Mesenchymal stem cell (in vitro differentiated cells and primary cell): Measurements from ENCODE around the gene HS2ST1.

Source experiments
- DNase-seq: peaks from one replicate; pipeline ENCODE4 v3.0.0-alpha.2; 2013
- H2AFZ ChIP-seq: one replicate; pipeline ENCODE4 v1.6.1; 2013; ENCODE audit warnings: low read depth, mild to moderate bottlenecking, control low read depth, inconsistent platforms, low read length, moderate library complexity
- H2AK5ac ChIP-seq: 2 replicates; pipeline ENCODE4 v1.6.1; 2013; ENCODE audit warnings: low read length, moderate library complexity, mild to moderate bottlenecking, inconsistent platforms; ENCODE audit not compliant: severe bottlenecking
- H2BK120ac ChIP-seq: one replicate; pipeline ENCODE4 v1.6.1; 2013; ENCODE audit warnings: low read depth, mild to moderate bottlenecking, inconsistent platforms, low read length, moderate library complexity
- H2BK12ac ChIP-seq, 2 experiments: one replicate each; pipeline ENCODE4 v1.6.1; 2013; ENCODE audit warnings: inconsistent platforms in 2 of 2, low read length in 2 of 2, mild to moderate bottlenecking in 2 of 2, moderate library complexity in 2 of 2, control low read depth in 1 of 2
- H2BK15ac ChIP-seq: one replicate; pipeline ENCODE4 v1.6.1; 2013; ENCODE audit warnings: mild to moderate bottlenecking, low read depth, inconsistent platforms; ENCODE audit not compliant: poor library complexity, severe bottlenecking
- H2BK5ac ChIP-seq: 2 replicates; pipeline ENCODE4 v1.6.1; 2013; ENCODE audit warnings: low read depth, mild to moderate bottlenecking, low read length, control low read depth, inconsistent platforms; ENCODE audit not compliant: poor library complexity, severe bottlenecking
- H3K14ac ChIP-seq, 2 experiments: one replicate each; pipeline ENCODE4 v1.6.1; 2013; ENCODE audit warnings: inconsistent platforms in 2 of 2, low read length in 2 of 2, control low read depth in 1 of 2, mild to moderate bottlenecking in 1 of 2, moderate library complexity in 1 of 2
- H3K18ac ChIP-seq, 2 experiments: one replicate each; pipeline ENCODE4 v1.6.1; 2013; ENCODE audit warnings: inconsistent platforms in 2 of 2, low read length in 2 of 2, control low read depth in 1 of 2, low read depth in 1 of 2, mild to moderate bottlenecking in 1 of 2
- H3K23ac ChIP-seq, 2 experiments: one replicate each; pipeline ENCODE4 v1.6.1; 2013; ENCODE audit warnings: inconsistent platforms in 2 of 2, low read length in 2 of 2, mild to moderate bottlenecking in 2 of 2, moderate library complexity in 2 of 2, control low read depth in 1 of 2
- H3K27ac ChIP-seq: 2 replicates; pipeline ENCODE4 v1.5.1; 2013; ENCODE audit warnings: mild to moderate bottlenecking, moderate library complexity, low read length, control low read depth, inconsistent platforms; ENCODE audit not compliant: poor library complexity, severe bottlenecking
- H3K27me3 ChIP-seq, 2 experiments: 2 replicates each; pipeline versions ENCODE4 v1.6.1 to v1.7.0; 2013; ENCODE audit warnings: low read length in 2 of 2, mild to moderate bottlenecking in 2 of 2, moderate library complexity in 2 of 2, control low read depth in 1 of 2, inconsistent platforms in 1 of 2; ENCODE audit not compliant: control insufficient read depth in 1 of 2, insufficient read depth in 1 of 2
- H3K36me3 ChIP-seq, 2 experiments: 2 replicates each; pipeline versions ENCODE4 v1.6.1 to v1.7.0; 2013; ENCODE audit warnings: low read length in 2 of 2, control low read depth in 1 of 2, inconsistent platforms in 1 of 2, low read depth in 1 of 2, mild to moderate bottlenecking in 1 of 2; ENCODE audit not compliant: insufficient read depth in 2 of 2, control insufficient read depth in 1 of 2
- H3K4ac ChIP-seq, 2 experiments: one replicate each; pipeline ENCODE4 v1.6.1; 2013; ENCODE audit warnings: inconsistent platforms in 2 of 2, low read length in 2 of 2, mild to moderate bottlenecking in 2 of 2, moderate library complexity in 2 of 2, control low read depth in 1 of 2, low read depth in 1 of 2
- H3K4me1 ChIP-seq: 2 replicates; pipeline ENCODE4 v1.6.1; 2013; ENCODE audit warnings: low read depth, low read length, control low read depth; ENCODE audit not compliant: control insufficient read depth, insufficient read depth
- H3K4me2 ChIP-seq: 2 replicates; pipeline ENCODE4 v1.6.1; 2013; ENCODE audit warnings: low read length, mild to moderate bottlenecking, inconsistent platforms; ENCODE audit not compliant: poor library complexity, severe bottlenecking
- H3K4me3 ChIP-seq, 2 experiments: 2 replicates each; pipeline versions ENCODE4 v1.5.1 to v1.7.0; 2013; ENCODE audit warnings: low read length in 2 of 2, mild to moderate bottlenecking in 2 of 2, control low read depth in 1 of 2, low read depth in 1 of 2; ENCODE audit not compliant: insufficient read depth in 1 of 2
- H3K79me1 ChIP-seq: replicated peaks from 2 replicates; pipeline ENCODE4 v1.6.1; 2013; ENCODE audit warnings: mild to moderate bottlenecking, control low read depth, low read length, inconsistent platforms; ENCODE audit not compliant: poor library complexity, severe bottlenecking
- H3K9ac ChIP-seq: 2 replicates; pipeline ENCODE4 v1.7.0; 2013; ENCODE audit warnings: mild to moderate bottlenecking, low read length, moderate library complexity
- H3K9me3 ChIP-seq: 2 replicates; pipeline ENCODE4 v1.7.0; 2013; ENCODE audit warnings: mild to moderate bottlenecking, low read length; ENCODE audit not compliant: control insufficient read depth
- H4K8ac ChIP-seq: one replicate; pipeline ENCODE4 v1.6.1; 2013; ENCODE audit warnings: inconsistent platforms, mild to moderate bottlenecking, low read length, moderate library complexity
- H4K91ac ChIP-seq: one replicate; pipeline ENCODE4 v1.6.1; 2013; ENCODE audit warnings: mild to moderate bottlenecking, low read length, inconsistent platforms
- WGBS: methylation state at CpG from one replicate; pipeline ENCODE4 v1.1.7; 2013; ENCODE audit warnings: mixed read lengths; 5-methylcytosine and 5-hydroxymethylcytosine counted together

HS2ST1 gene

DNA sequence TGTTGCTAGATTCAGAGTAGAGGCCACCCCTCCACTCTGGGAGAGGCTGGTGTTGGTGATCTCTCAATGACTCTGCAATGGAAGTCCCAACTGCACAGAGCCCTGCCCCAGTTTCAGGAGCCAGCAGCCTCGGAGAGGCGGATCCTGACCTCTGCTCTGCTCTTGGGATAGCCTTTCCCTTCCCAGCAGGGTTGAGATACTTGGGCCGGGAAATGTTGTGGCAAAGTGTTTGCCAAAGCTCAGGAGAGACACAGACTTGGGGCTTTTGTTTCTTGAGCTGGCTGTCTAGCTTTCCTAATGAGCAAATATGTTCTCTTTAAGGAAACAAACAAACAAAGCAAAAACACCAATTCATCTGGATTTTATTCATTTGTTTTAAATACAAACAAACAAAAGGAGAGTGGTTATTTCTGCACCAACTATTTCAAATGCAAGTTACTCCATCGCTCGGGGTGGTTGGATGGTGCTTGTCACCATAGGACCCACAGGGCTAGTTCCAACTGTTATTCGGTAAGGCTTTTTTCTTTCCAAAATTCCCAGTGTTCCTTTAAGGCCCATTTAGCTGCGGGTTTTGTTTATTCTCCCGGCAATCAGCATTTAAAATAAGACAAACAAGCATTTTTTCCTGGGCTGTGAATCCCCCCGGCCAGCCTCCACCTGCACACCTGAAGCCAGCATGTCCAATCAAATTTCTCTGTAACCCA, 220.3 kb downstream of the HS2ST1 start:
- no peak overlapping the region for H3K23ac ChIP-seq
- no peak overlapping the region for H2BK120ac ChIP-seq
- no peaks in the 10 kb centered on the region for H3K9me3 ChIP-seq
- H2AK5ac ChIP-seq = no peak overlapping the region
- WGBS = 78% methylated on average over 8 of the region's 9 CpGs
- H4K8ac ChIP-seq = no peak overlapping the region
- H3K36me3 ChIP-seq = no peaks in the 10 kb centered on the region
- no peak overlapping the region for H3K27ac ChIP-seq
- no peaks in the 10 kb centered on the region for H3K27me3 ChIP-seq
- no peak overlapping the region for H2BK12ac ChIP-seq
- H3K9ac ChIP-seq = peak overlapping the region; percentile 74
- no peak overlapping the region for H3K4ac ChIP-seq
- H2BK15ac ChIP-seq = no peak overlapping the region
- H2AFZ ChIP-seq = no peak overlapping the region
- no peak overlapping the region for H2BK5ac ChIP-seq
- H3K14ac ChIP-seq = no peak overlapping the region
- DNase-seq = no peak
- H4K91ac ChIP-seq = no peak overlapping the region
- H3K4me3 ChIP-seq = peak overlapping the region in 1 of 2 experiments; percentile 34
- no peak overlapping the region for H3K4me2 ChIP-seq
- no peaks in the 10 kb centered on the region for H3K79me1 ChIP-seq
- no peak overlapping the region for H3K18ac ChIP-seq
- peaks cover 6% of the 10 kb centered on the region for H3K4me1 ChIP-seq

DNA sequence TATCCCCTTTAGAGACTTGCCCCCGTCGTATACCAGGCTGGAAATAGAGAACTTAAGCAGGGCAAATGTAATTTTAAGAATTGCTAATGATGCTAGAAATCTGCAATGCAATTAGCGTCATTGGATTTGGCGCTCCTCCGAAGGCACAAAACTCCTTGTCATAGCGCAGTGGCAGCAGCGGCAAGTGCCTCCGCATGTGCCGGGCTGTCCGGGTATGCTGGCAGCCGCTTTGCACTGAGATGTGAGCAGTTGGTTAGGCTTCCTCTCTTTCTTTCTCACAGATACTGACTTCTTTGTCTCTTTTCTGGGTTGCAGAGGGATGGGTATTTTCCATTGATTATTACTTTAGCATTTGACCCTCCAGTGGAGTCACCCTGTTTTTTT, 220.9 kb downstream of the HS2ST1 start:
- WGBS = 94% methylated on average over 8 of the region's 11 CpGs
- H3K14ac ChIP-seq = no peak overlapping the region

DNA sequence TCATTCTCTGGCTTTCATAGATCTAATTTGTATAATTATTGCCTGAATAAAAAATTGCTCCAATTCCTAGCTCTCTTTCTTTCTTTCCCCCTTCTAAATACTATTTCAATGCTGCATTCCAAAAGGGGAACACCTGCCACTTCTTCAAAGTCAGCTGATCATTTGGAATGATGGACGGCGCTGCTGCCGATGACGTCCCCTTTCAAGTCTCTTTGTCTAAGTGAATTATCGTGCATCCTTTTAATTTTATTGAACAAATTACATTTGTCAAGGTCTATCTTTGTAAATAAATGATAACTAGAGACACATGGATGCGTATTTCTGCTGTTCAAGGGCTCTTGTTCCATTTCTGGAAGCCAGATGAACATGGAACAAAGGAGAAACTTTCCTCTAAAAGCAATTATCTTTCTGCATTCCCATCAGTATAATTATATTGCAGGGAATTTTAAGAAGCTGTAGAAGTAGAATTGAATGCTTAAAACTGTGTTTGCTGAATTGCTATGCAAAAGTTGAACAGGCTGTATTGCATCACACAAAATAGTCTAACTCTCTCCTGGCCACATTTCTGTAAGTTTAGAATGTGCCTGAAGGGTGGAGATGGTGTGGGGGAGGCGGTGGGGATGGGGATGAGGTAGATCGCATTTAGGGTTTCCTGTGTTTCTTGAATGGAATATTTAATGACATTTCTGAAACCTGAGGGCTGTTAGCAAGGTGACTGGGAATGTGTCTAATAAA, 222.3 kb downstream of the HS2ST1 start:
- Histone ChIP-seq H3K27me3 (no peaks in the 10 kb centered on the region), H3K36me3 (no peaks in the 10 kb centered on the region), H3K14ac (no peak overlapping the region), H4K91ac (no peak overlapping the region), H3K23ac (no peak overlapping the region), H2BK12ac (no peak overlapping the region), H3K9ac (no peak overlapping the region), H3K27ac (no peak overlapping the region), H2BK5ac (no peak overlapping the region), H2BK120ac (no peak overlapping the region), H4K8ac (no peak overlapping the region), H2AFZ (no peak overlapping the region), H3K4me2 (no peak overlapping the region), H3K79me1 (no peaks in the 10 kb centered on the region), H2AK5ac (no peak overlapping the region), H3K4ac (no peak overlapping the region), H3K9me3 (no peaks in the 10 kb centered on the region), H3K4me1 (peaks cover 7% of the 10 kb centered on the region), H3K18ac (no peak overlapping the region), H3K4me3 (no peak overlapping the region), H2BK15ac (no peak overlapping the region)
- WGBS = 89% methylated on average over 6 of the region's 8 CpGs
- DNase-seq = no peak

More for the DNA sequence above, 220.9 kb downstream of the HS2ST1 start:
- no peaks in the 10 kb centered on the region for H3K79me1 ChIP-seq
- H3K36me3 ChIP-seq = no peaks in the 10 kb centered on the region
- no peak overlapping the region for H2BK5ac ChIP-seq
- H4K8ac ChIP-seq = no peak overlapping the region
- no peak overlapping the region for H3K4ac ChIP-seq
- no peaks in the 10 kb centered on the region for H3K9me3 ChIP-seq
- H2BK12ac ChIP-seq = no peak overlapping the region
- no peaks in the 10 kb centered on the region for H3K27me3 ChIP-seq
- no peak overlapping the region for H3K18ac ChIP-seq
- H3K4me3 ChIP-seq = no peak overlapping the region
- no peak overlapping the region for H2AFZ ChIP-seq
- no peak overlapping the region for H2BK15ac ChIP-seq
- H3K4me2 ChIP-seq = no peak overlapping the region
- no peak overlapping the region for H3K23ac ChIP-seq
- H3K9ac ChIP-seq = peak overlapping the region; percentile 74
- H3K4me1 ChIP-seq = peaks cover 6% of the 10 kb centered on the region
- H4K91ac ChIP-seq = no peak overlapping the region
- no peak overlapping the region for H3K27ac ChIP-seq
- no peak overlapping the region for H2BK120ac ChIP-seq
- DNase-seq = no peak
- H2AK5ac ChIP-seq = no peak overlapping the region

DNA sequence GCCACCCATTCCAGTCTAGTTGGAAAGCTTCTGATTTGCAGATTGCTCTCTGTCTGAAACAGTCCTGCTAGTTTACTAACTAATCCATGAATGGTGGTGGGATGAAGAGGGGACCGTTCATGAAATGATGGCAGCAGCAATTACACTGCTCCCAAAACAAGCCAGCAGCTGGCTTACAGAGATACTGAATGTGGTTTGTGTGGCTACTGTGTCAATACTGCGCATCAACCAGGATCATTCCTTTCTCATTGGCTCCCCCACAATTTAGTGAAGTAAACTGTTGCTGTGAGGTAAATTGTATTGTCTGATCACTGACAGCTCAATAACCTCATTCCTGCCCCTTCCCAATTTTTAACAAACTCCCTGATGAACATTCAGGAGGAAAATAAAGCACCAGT, 222.9 kb downstream of the HS2ST1 start:
- H2AFZ ChIP-seq = no peak overlapping the region
- H3K14ac ChIP-seq = no peak overlapping the region
- DNase-seq = no peak
- H2BK5ac ChIP-seq = no peak overlapping the region
- no peak overlapping the region for H3K18ac ChIP-seq
- H3K36me3 ChIP-seq = no peaks in the 10 kb centered on the region
- 80% methylated on average over 1 of the region's 2 CpGs for WGBS
- H3K4me3 ChIP-seq = no peak overlapping the region
- H2BK120ac ChIP-seq = no peak overlapping the region
- no peak overlapping the region for H4K91ac ChIP-seq
- no peak overlapping the region for H4K8ac ChIP-seq
- no peak overlapping the region for H2BK12ac ChIP-seq
- no peaks in the 10 kb centered on the region for H3K79me1 ChIP-seq
- H3K27me3 ChIP-seq = no peaks in the 10 kb centered on the region
- H3K27ac ChIP-seq = no peak overlapping the region
- no peak overlapping the region for H3K9ac ChIP-seq
- H3K9me3 ChIP-seq = no peaks in the 10 kb centered on the region
- no peak overlapping the region for H2AK5ac ChIP-seq
- no peak overlapping the region for H2BK15ac ChIP-seq
- no peak overlapping the region for H3K4me2 ChIP-seq
- no peak overlapping the region for H3K23ac ChIP-seq
- H3K4me1 ChIP-seq = peaks cover 2% of the 10 kb centered on the region
- H3K4ac ChIP-seq = no peak overlapping the region
